ENCODE data around the gene INPP4B. TPM values are rescaled to one million over a fixed set of nuclear protein-coding genes. Genes with fewer than 3 reads are reported as not detected.

The INPP4B gene
- total and polyA plus RNA-seq, 2 donors (not counting 1 experiment from before 2014, with no cell fraction given) = 19.7 to 22.2 TPM

- H2AFZ ChIP-seq (ENCODE audit: low read length) = no peak overlapping the region
- TF ChIP-seq CTCF (conservative IDR thresholded peaks at IDR 0.05 in 1 of 2, IDR thresholded peaks at IDR 0.05 in 1 of 2; ENCODE audit: low read depth in 1 of 2, low read length in 2 of 2) = no peak
- no peak for TF ChIP-seq EZH2 (IDR thresholded peaks at IDR 0.05; ENCODE audit: low read length, missing control alignments)
- H3K27ac ChIP-seq (ENCODE audit: insufficient read depth, low read length) = no peak overlapping the region
- H3K4me3 ChIP-seq (replicated peaks in 1 of 4; ENCODE audit: control extremely low read depth in 1 of 4, insufficient read depth in 1 of 4, low read depth in 3 of 4, low read length in 4 of 4) = peak overlapping the region in 1 of 4 experiments; percentile 85
- no peak overlapping the region for H3K9ac ChIP-seq (ENCODE audit: insufficient read depth, low read length)
- peaks cover 13% of the 10 kb centered on the region for H3K4me1 ChIP-seq (ENCODE audit: control insufficient read depth, extremely low read depth, insufficient read depth, low read length)
- H3K36me3 ChIP-seq (ENCODE audit: control insufficient read depth, insufficient read depth, low read length) = no peaks in the 10 kb centered on the region
- no peaks in the 10 kb centered on the region for H4K20me1 ChIP-seq (ENCODE audit: control insufficient read depth, extremely low read depth, insufficient read depth, low read length)
- H3K4me2 ChIP-seq (ENCODE audit: extremely low read depth, insufficient read depth, low read length) = no peak overlapping the region
- H3K27me3 ChIP-seq (ENCODE audit: control insufficient read depth, insufficient read depth, low read length) = no peaks in the 10 kb centered on the region
- H3K9me3 ChIP-seq (ENCODE audit: control insufficient read depth, insufficient read depth, low read depth, low read length) = no peaks in the 10 kb centered on the region
- H3K79me2 ChIP-seq (ENCODE audit: control insufficient read depth, insufficient read depth, low read length) = no peaks in the 10 kb centered on the region
- peak in 1 of 2 donors; percentile 8 for DNase-seq (ENCODE audit: low read depth in 2 of 2)
These were observed 439.6 kb downstream of the INPP4B start for GRCh38 chr4:142406499-142406835.

- no peaks in the 10 kb centered on the region for H4K20me1 ChIP-seq (ENCODE audit: control insufficient read depth, extremely low read depth, insufficient read depth, low read length)
- H3K4me1 ChIP-seq (ENCODE audit: control insufficient read depth, extremely low read depth, insufficient read depth, low read length) = peaks cover 13% of the 10 kb centered on the region
- peak overlapping the region; percentile 81 for H3K4me2 ChIP-seq (ENCODE audit: extremely low read depth, insufficient read depth, low read length)
- peak overlapping the region; percentile 67 for H3K27ac ChIP-seq (ENCODE audit: insufficient read depth, low read length)
- H3K9ac ChIP-seq (ENCODE audit: insufficient read depth, low read length) = no peak overlapping the region
- no peaks in the 10 kb centered on the region for H3K36me3 ChIP-seq (ENCODE audit: control insufficient read depth, insufficient read depth, low read length)
- H2AFZ ChIP-seq (ENCODE audit: low read length) = peak overlapping the region; percentile 61
- DNase-seq (ENCODE audit: low read depth in 2 of 2) = peak; percentile 18 to 78
- no peaks in the 10 kb centered on the region for H3K9me3 ChIP-seq (ENCODE audit: control insufficient read depth, insufficient read depth, low read depth, low read length)
- no peaks in the 10 kb centered on the region for H3K27me3 ChIP-seq (ENCODE audit: control insufficient read depth, insufficient read depth, low read length)
- TF ChIP-seq EZH2 (IDR thresholded peaks at IDR 0.05; ENCODE audit: low read length, missing control alignments) (no peak), CTCF (conservative IDR thresholded peaks at IDR 0.05 in 1 of 2, IDR thresholded peaks at IDR 0.05 in 1 of 2; ENCODE audit: low read depth in 1 of 2, low read length in 2 of 2) (no peak)
- peak overlapping the region; percentile 37 to 85 (median 58) for H3K4me3 ChIP-seq (replicated peaks in 1 of 4; ENCODE audit: control extremely low read depth in 1 of 4, insufficient read depth in 1 of 4, low read depth in 3 of 4, low read length in 4 of 4)
- H3K79me2 ChIP-seq (ENCODE audit: control insufficient read depth, insufficient read depth, low read length) = no peaks in the 10 kb centered on the region
These were observed 440.2 kb downstream of the INPP4B start for GRCh38 chr4:142405695-142406498.

- H3K4me2 ChIP-seq (ENCODE audit: extremely low read depth, insufficient read depth, low read length) = peak overlapping the region; percentile 81
- peaks cover 13% of the 10 kb centered on the region for H3K4me1 ChIP-seq (ENCODE audit: control insufficient read depth, extremely low read depth, insufficient read depth, low read length)
- no peaks in the 10 kb centered on the region for H3K9me3 ChIP-seq (ENCODE audit: control insufficient read depth, insufficient read depth, low read depth, low read length)
- H3K9ac ChIP-seq (ENCODE audit: insufficient read depth, low read length) = no peak overlapping the region
- peak overlapping the region; percentile 37 to 85 (median 58) for H3K4me3 ChIP-seq (replicated peaks in 1 of 4; ENCODE audit: control extremely low read depth in 1 of 4, insufficient read depth in 1 of 4, low read depth in 3 of 4, low read length in 4 of 4)
- DNase-seq (ENCODE audit: low read depth in 2 of 2) = peak; percentile 80 to 81
- H2AFZ ChIP-seq (ENCODE audit: low read length) = peak overlapping the region; percentile 61
- no peaks in the 10 kb centered on the region for H3K36me3 ChIP-seq (ENCODE audit: control insufficient read depth, insufficient read depth, low read length)
- TF ChIP-seq EZH2 (IDR thresholded peaks at IDR 0.05; ENCODE audit: low read length, missing control alignments) = no peak
- TF ChIP-seq CTCF (conservative IDR thresholded peaks at IDR 0.05 in 1 of 2, IDR thresholded peaks at IDR 0.05 in 1 of 2; ENCODE audit: low read depth in 1 of 2, low read length in 2 of 2) = no peak
- H3K79me2 ChIP-seq (ENCODE audit: control insufficient read depth, insufficient read depth, low read length) = no peaks in the 10 kb centered on the region
- peak overlapping the region; percentile 67 for H3K27ac ChIP-seq (ENCODE audit: insufficient read depth, low read length)
- no peaks in the 10 kb centered on the region for H3K27me3 ChIP-seq (ENCODE audit: control insufficient read depth, insufficient read depth, low read length)
- no peaks in the 10 kb centered on the region for H4K20me1 ChIP-seq (ENCODE audit: control insufficient read depth, extremely low read depth, insufficient read depth, low read length)
These were observed 440.9 kb downstream of the INPP4B start for GRCh38 chr4:142405021-142405694.

All from fibroblast of lung (primary cell).